Thoracic aorta (tissue), 2 donors: Measurements from ENCODE around the gene ANKRD6. TPM values are rescaled to one million over a fixed set of nuclear protein-coding genes. Genes with fewer than 3 reads are reported as not detected.

Experiments used
- ATAC-seq: fragments of 150-250 bp; one replicate; pipeline ENCODE4 v1.8.0; 2017; ENCODE audit warnings: low read depth; ENCODE audit not compliant: insufficient number of reproducible peaks, low FRiP score
- DNase-seq: peaks from one replicate; pipeline ENCODE4 v3.0.0-alpha.2; 2020; ENCODE audit warnings: low spot score
- H3K27ac ChIP-seq, 2 donors: fragments of 200-600 bp; sonication (generic); 1 replicate in 1 of 2; 2 replicates in 1 of 2; pipeline ENCODE4 v1.5.1; 2016; ENCODE audit warnings: mild to moderate bottlenecking in 2 of 2, moderate library complexity in 2 of 2
- H3K27me3 ChIP-seq: fragments of 200-600 bp; sonication (generic); replicated peaks from 2 replicates; pipeline ENCODE4 v1.6.0; 2016; ENCODE audit warnings: mild to moderate bottlenecking; ENCODE audit not compliant: insufficient read depth
- H3K36me3 ChIP-seq: fragments of 200-600 bp; sonication (generic); one replicate; pipeline ENCODE4 v1.5.1; 2016
- H3K4me1 ChIP-seq, 2 donors: fragments of 200-600 bp; sonication (generic); 1 replicate in 1 of 2; 2 replicates in 1 of 2; pipeline versions ENCODE4 v1.5.1 to v1.6.0; 2016; ENCODE audit warnings: low read depth in 2 of 2, mild to moderate bottlenecking in 1 of 2; ENCODE audit not compliant: control insufficient read depth in 1 of 2
- H3K4me3 ChIP-seq: fragments of 200-600 bp; sonication (generic); 2 replicates; pipeline ENCODE4 v1.5.1; 2016; ENCODE audit warnings: mild to moderate bottlenecking
- H3K9me3 ChIP-seq: fragments of 200-600 bp; sonication (generic); 2 replicates; pipeline ENCODE4 v1.5.1; 2016
- CTCF ChIP-seq: fragments of 200-600 bp; sonication (generic); IDR thresholded peaks from one replicate; pipeline ENCODE4 v1.5.1; 2019; ENCODE audit warnings: antibody characterized with exemption
- total RNA-seq, 2 donors: library from RNA; depleted of rRNA; stranded (reverse); fragments of >200 nt; gene quantifications; one replicate each; pipeline versions ENCODE4 v1.1.0 to v1.2.3, GENCODE V29; 2016

ANKRD6 gene
- total RNA-seq, 2 donors from 2014 or later, result 35.3 to 91.9 TPM

DNA sequence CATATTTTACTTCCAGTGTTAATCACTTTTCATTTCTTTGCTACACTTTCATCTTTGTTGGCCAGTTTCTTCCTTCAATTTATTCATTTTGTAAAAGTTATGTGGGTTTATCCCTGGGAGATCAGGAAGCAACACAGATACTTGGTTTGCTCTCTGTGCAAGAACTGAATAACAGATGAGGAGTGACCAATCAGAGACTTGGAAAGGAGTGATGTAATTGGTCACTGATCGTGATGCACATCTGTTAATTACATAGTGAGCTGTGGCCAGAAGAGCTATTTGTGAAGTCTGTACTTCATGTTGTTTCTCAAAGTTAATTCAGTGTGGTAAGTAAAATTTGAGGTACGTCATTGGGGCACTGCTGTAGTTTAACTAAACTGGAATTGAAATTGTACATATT is 21.3 kb downstream of the ANKRD6 start:
- Histone ChIP-seq H3K4me3 (no peak overlapping the region), H3K27ac (no peak overlapping the region), H3K9me3 (no peaks in the 10 kb centered on the region), H3K4me1 (peaks cover 5 to 32% of the 10 kb centered on the region in 2 donors), H3K36me3 (no peaks in the 10 kb centered on the region), H3K27me3 (no peaks in the 10 kb centered on the region)
- no peak for TF ChIP-seq CTCF
- DNase-seq (no peak), ATAC-seq (no peak)

- H3K4me1 ChIP-seq, result peaks cover 2 to 9% of the 10 kb centered on the region in 2 donors
- ATAC-seq, result no peak
- H3K27ac ChIP-seq, result no peak overlapping the region
- TF ChIP-seq CTCF, result no peak
- no peak overlapping the region for H3K4me3 ChIP-seq
- no peaks in the 10 kb centered on the region for H3K27me3 ChIP-seq
- no peaks in the 10 kb centered on the region for H3K9me3 ChIP-seq
- no peaks in the 10 kb centered on the region for H3K36me3 ChIP-seq
- DNase-seq, result no peak
Measured at GRCh38 chr6:89458704-89459103, 25.8 kb downstream of the ANKRD6 start.

DNA sequence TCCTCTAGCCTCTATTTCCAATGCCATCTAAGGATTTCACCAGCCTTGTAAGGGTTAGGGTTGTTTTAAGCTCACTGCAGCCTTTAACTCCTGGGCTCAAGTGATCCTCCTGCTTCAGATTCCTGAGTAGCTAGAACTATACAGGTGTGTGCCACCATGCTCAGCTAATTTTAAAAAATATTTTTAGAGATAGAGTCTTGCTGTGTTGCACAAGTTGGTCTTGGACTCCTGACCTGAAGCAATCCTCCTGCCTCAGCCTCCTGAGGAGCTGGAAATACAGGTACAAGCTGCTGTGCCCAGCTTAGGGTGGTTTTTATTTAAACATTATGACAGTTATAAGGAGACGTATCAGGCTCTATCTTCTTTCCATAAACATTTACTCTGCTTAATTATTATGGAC is 26.5 kb downstream of the ANKRD6 start:
- no peak for TF ChIP-seq CTCF
- no peak overlapping the region for H3K4me3 ChIP-seq
- peaks cover 2 to 9% of the 10 kb centered on the region in 2 donors for H3K4me1 ChIP-seq
- ATAC-seq, result no peak
- no peaks in the 10 kb centered on the region for H3K9me3 ChIP-seq
- no peaks in the 10 kb centered on the region for H3K27me3 ChIP-seq
- no peak overlapping the region for H3K27ac ChIP-seq
- no peaks in the 10 kb centered on the region for H3K36me3 ChIP-seq
- DNase-seq, result no peak

GRCh38 chr6:89460713-89461112 is 27.8 kb downstream of the ANKRD6 start:
- H3K27ac ChIP-seq, result no peak overlapping the region
- DNase-seq (no peak), ATAC-seq (no peak)
- peaks cover 2 to 9% of the 10 kb centered on the region in 2 donors for H3K4me1 ChIP-seq
- H3K36me3 ChIP-seq, result no peaks in the 10 kb centered on the region
- no peak for TF ChIP-seq CTCF
- no peaks in the 10 kb centered on the region for H3K9me3 ChIP-seq
- H3K27me3 ChIP-seq, result no peaks in the 10 kb centered on the region
- H3K4me3 ChIP-seq, result no peak overlapping the region

DNA sequence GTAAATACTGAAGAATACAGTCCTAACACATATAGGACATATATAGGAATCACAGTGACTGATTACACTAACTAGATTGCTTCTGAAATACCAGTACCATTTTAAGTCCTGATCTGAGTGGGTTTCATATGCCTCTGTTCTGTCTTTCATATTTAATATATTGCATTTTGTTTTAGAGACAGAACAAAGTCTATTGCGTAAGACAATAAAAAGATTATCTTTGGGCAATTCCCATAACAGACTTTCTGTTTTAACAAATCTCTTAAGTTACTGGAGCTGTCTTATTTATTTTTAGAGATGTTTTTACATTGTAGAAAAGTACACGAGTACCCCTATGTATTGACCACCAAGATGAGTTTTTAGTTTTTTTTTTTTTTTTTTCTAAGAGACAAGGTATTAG is 29.6 kb downstream of the ANKRD6 start:
- Histone ChIP-seq H3K9me3 (no peaks in the 10 kb centered on the region), H3K36me3 (no peaks in the 10 kb centered on the region), H3K27me3 (no peaks in the 10 kb centered on the region), H3K27ac (no peak overlapping the region), H3K4me3 (no peak overlapping the region), H3K4me1 (peaks cover 2 to 9% of the 10 kb centered on the region in 2 donors)
- TF ChIP-seq CTCF, result no peak
- ATAC-seq (no peak), DNase-seq (no peak)
